HG03196 (cell line): ENCODE data around the gene ETV6.

Source experiments
- ATAC-seq: cut with Tn5 transposase; IDR thresholded peaks from one replicate; pipeline ENCODE4 v1.9.1; 2021; ENCODE audit not compliant: unreplicated experiment

ETV6 gene

GRCh38 chr12:11876307-11876706 is 226.8 kb downstream of the ETV6 start:
- no peak for ATAC-seq

GRCh38 chr12:11877102-11877826 is 227.8 kb downstream of the ETV6 start:
- ATAC-seq, result no peak

- ATAC-seq, result no peak
These were observed 228.7 kb downstream of the ETV6 start for GRCh38 chr12:11877869-11878780.

- no peak for ATAC-seq
These were observed 229.8 kb downstream of the ETV6 start for GRCh38 chr12:11879306-11879705.

- no peak for ATAC-seq
These were observed 230.9 kb downstream of the ETV6 start for GRCh38 chr12:11880381-11880780.

- no peak for ATAC-seq
These were observed 232.4 kb downstream of the ETV6 start for GRCh38 chr12:11881835-11882234.

GRCh38 chr12:11882301-11883019 is 233.0 kb downstream of the ETV6 start:
- peak; percentile 61 for ATAC-seq

- ATAC-seq, result no peak
These were observed 234.6 kb downstream of the ETV6 start for GRCh38 chr12:11884116-11884515.

- ATAC-seq, result no peak
These were observed 235.2 kb downstream of the ETV6 start for GRCh38 chr12:11884706-11885105.

- ATAC-seq, result no peak
These were observed 236.0 kb downstream of the ETV6 start for GRCh38 chr12:11885261-11886038.

- no peak for ATAC-seq
These were observed 236.9 kb downstream of the ETV6 start for GRCh38 chr12:11886339-11886738.

GRCh38 chr12:11888029-11888428 is 238.6 kb downstream of the ETV6 start:
- ATAC-seq, result no peak

GRCh38 chr12:11891346-11891745 is 241.9 kb downstream of the ETV6 start:
- ATAC-seq, result no peak

GRCh38 chr12:11891754-11892386 is 242.4 kb downstream of the ETV6 start:
- ATAC-seq, result no peak

GRCh38 chr12:11893998-11894397 is 244.5 kb downstream of the ETV6 start:
- no peak for ATAC-seq

GRCh38 chr12:11894890-11895289 is 245.4 kb downstream of the ETV6 start:
- no peak for ATAC-seq

- no peak for ATAC-seq
These were observed 246.1 kb downstream of the ETV6 start for GRCh38 chr12:11895421-11896078.

GRCh38 chr12:11896417-11896929 is 247.0 kb downstream of the ETV6 start:
- no peak for ATAC-seq

- ATAC-seq, result no peak
These were observed 248.4 kb downstream of the ETV6 start for GRCh38 chr12:11897923-11898322.
